SW 1271 (cell line): ENCODE results near the gene BRSK2.

Source experiments
- DNase-seq, 2 experiments: peaks; one replicate each; lab custom pipeline; 2025; lab: John Stamatoyannopoulos, UW

Gene BRSK2

DNA sequence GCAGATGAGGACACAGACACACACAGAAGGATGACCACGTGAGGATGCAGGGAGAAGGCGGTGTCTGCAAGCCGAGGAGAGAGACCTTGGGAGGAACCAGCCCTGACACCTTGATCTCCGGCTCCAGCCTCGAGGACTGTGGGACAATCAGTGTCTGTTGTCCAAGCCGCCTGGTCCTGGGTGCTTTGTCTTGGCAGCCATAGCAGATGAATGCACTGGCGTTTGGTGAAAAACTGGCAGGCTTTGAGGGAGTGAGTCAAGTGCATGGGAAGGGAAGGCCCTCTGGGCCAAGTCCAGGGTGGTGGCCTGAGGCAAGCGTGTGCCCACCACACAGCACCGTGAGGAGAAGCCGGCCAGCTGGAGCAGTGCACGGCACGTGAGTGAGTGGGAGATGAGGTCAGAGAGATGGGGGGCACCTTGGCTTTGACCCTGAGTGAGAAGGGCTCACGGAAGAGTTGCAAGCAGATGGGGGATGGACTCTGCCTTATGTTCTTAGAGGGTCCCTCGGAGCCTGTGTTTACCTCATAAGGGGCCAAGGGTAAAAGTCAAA lies 12.4 kb upstream of the BRSK2 start:
- DNase-seq: no peak

DNA sequence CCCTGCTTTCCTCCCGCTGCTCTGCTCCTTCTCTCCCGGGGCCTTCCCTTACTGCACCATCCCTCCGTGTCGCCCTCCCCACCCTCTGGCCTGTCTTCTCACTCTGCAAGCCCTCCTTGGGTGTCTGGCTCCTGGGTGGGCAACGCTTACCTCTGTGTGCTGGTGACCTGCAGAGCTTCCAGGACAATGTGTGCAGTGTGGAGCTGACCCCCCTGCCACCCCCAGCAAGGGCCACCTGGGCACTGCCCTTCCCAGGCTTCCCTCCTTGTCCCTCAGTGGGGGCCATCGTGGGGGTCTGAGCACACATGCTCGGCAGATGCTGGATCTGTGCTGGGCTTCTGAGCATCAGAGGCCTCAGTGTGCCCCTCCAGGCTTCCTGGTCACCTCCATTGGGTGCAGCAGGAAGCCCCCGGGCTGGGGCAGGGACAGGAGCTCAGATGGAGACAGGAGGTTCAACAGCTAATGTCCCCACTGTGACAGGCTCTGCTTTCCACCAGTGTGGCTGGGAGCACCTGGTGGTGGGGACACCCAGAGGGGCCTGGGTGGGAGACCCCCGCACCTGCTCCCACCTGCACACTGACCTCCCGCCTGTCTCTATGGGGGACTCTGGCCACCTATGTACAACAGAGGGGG lies 7.8 kb upstream of the BRSK2 start:
- no peak for DNase-seq

DNA sequence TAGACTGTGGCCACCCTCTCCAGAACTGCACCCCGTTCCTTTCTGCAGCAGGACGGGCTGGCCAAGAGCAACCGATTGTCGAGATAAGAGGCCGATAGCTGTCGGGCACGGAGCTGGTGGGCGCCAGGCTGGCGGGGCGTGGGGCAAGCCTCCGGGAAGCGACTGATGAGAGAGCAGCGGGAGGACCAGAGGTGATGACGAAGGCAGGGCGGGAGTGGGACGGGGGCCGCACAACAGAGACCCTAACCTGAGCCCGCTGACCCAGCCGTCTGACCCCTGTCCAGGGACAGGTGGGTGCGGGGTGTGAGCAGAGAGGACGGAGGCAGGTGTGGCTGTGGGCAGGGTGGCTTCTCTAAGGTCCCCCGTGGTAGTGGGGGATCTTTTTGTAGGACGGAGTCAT lies 7.3 kb upstream of the BRSK2 start:
- DNase-seq: no peak

DNA sequence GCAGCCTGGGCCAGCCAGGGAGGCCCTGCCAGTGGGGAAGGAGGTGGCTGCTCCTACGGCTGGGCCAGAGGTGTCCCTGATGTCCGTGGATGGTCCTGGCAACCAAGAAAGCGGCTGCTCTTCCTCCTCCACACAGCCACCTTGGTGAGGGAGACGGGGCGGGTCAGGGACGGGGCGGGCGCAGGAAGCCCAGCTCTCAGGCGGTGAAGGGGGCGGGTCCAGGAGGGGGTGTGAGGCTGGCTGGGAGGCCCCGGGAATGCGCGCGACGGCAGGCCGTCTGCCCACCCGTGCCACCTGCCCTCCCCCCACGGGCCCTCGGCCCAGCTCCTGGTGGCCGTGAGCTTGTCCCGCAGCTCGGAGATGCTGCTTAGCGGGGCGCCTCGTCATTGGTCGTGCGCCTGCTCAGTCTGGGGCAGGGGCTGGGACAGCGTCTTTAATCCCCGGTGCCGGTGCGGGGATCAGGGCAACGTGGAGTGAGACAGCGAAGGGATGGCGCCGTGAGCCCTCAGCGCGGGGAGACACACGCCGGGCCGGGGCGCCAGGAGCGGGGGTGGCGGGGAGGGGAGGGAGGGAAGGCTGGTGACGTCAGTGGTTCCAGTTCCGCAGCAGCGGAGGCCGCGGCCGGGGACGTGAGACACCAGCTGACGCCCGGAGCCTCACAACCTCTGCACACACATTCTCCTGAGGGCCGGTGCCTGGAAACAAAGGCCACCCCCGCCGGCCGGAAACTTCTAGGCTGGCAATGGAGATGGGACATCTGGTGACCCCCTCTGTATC lies 6.7 kb upstream of the BRSK2 start:
- peak; percentile 65 to 70 for DNase-seq

DNA sequence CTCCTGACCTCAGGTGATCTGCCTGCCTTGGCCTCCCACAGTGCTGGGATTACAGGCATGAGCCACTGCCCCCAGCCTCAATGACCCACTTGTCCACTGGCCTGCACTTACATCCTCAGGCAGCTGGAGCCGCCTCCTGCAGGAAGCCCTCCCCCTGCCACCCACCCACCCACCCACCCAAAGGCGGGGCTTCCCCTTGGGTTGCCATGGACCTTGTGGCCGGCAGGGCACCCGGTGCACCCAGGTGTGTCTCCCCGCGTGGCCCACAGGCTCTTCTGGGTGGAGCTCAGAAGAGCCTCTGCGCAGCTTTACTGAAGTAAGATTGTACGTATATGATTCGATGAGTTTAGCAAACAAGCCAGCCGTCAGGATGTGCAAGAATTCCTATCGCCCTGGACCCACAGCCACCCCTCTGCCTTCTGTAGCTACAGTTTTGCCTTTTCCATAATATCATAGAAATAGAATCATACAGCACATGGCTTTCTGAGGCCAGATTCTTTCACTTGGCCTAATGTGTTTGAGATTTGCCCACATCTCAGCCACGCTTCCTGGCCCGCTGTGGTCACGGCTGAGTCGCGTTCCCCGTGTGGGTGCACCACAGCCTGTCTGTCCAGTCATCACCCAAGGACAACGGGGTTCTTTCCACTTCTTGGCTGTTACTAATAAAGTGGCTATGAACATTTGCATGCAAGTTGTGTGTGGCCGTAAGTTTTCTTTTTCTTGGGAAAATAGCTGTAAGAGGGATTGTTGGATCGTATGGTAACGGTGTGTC lies 5.3 kb upstream of the BRSK2 start:
- DNase-seq: no peak

DNA sequence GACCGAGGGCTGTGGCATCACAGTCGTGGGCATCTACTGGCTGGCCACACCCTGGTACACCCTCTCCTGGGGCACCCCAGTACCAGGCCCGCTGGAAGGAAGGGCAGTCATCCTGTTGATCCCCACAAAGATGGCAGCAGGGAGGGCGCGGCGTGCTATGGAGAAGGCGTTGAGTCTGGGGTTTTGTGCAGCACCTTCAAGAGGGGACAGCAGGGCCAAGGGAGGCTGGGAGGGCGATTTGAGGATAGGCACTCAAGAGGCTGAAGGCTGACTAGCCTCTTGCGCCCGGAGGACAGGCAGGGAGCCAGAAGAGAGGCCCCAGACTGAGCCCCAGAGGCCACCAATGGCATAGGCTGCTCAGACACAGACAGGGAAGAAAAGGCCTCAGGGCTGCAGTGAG lies 2.2 kb upstream of the BRSK2 start:
- DNase-seq: no peak

DNA sequence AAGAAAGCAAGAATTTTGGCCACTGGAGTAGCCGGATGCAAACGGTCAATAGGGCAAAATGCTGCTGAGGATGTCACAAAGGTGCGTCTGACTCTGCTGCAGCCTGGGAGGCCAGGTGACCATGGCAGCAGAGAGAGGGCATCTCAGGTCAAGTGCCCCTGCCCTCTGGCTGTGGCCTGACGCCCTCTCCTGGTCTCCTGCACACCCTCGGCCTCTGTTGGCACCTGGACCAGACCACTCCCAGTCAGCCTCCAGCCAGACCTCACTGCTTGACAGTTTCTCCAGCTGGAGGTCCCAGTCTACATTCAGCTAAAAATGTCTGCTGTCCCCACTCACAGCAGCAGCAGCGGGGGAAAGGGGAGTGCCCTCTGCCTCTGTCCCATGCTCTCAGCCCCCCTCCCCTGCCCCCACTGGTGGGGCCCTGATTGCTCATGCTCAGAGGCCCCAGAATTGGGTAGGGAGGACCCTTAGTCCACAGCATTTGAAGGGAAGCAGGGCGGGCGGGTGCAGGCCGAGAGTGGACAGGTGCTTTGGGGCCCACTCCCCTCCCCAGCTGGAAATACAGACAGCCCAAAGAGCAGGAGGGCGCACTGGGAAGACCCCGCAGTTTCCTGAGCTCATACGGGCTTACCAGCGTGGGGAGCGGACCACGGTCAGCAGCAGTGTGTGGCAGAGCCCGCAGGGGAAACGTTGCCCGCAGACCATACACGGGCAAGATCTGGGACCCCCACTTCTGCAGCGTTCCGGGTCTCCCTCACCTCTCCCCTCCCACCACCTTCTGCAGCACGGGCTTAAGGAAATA lies 1.6 kb upstream of the BRSK2 start:
- no peak for DNase-seq

DNA sequence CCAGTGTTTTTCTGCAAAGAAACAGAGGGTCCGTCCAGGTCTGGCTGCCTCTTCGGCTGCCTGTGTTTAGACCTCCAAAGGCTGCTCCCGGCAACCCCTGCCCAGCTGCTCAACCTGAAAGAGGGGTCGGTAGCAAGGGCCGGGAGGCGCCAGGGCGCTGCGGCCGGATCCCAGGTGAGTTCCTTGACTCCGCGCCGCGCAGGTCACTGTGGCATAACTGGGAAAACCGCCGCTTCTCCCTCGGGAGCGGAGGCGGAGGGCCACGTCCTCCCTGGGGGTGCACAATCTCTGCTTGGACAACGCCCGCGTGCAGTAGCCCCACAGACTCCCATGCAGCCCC lies 1.0 kb upstream of the BRSK2 start:
- DNase-seq: no peak

DNA sequence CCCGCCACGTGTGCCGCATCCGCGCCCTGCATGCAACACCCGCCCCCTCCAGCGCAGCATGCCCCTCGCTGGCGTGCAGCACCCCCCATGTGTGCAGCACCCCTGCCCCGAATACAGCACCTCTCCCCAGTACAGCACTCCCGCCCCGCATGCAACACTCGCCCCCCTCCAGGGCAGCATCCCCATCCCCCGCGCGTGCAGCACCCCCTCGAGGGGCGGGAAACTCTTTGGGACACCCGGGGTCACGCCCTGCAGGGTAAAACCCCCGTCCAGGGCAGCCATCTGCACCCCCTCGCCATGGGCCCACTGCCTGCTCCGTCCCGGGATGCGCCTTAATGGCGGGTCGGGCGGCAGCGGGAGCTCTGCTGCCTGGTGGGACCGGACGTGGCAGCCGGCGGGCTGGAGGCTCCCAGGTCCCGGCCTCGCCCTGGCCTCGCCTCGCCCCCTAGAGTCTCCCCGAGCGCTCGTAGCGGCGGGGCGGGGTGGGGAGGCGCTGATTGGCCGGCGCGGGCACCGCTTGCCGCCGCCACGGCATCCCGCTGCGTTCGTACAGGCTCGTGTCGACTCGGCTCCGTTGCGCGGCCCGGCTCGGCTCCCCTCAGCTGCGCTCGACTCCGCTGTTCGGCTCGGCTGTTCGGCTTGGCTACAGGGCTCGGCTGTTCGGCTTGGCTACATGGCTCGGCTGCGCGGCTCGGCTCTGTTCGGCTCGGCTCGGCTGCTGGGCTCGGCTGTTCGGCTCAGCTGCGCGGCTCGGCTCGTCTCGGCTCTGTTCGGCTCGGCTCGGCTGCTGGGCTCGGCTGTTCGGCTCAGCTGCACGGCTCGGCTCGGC lies 417 bp upstream of the BRSK2 start:
- DNase-seq: peak; percentile 47 to 93

DNA sequence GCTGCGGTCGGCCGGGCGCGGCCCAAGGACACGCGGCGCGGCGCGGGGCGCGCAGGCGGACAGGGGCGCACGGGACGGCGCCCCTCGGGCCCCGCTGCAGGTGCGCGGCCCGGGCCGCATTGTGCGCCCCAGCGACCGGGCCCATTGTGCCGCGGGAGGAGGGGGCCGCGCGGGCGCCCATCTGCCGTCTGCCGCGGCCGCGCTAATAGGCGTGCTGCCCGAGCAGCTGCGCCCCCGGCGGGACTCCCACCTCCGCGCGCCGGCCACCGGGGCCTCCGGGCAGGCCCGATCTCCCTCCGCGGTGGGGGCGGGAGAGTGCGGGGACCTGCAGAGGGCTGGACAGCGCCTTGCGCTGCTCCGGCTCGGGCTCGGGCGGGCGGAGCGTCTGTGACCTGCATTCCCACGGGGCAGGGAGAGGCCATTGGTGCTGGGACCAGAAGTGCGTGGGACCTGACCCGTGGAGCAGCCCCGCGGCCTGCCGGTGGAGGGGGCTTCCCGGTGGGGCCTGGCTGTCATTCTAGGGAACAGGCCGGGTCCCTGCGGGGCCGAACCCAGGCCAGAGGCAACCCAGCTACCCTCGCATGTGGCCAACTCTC lies 933 bp downstream of the BRSK2 start:
- no peak for DNase-seq

DNA sequence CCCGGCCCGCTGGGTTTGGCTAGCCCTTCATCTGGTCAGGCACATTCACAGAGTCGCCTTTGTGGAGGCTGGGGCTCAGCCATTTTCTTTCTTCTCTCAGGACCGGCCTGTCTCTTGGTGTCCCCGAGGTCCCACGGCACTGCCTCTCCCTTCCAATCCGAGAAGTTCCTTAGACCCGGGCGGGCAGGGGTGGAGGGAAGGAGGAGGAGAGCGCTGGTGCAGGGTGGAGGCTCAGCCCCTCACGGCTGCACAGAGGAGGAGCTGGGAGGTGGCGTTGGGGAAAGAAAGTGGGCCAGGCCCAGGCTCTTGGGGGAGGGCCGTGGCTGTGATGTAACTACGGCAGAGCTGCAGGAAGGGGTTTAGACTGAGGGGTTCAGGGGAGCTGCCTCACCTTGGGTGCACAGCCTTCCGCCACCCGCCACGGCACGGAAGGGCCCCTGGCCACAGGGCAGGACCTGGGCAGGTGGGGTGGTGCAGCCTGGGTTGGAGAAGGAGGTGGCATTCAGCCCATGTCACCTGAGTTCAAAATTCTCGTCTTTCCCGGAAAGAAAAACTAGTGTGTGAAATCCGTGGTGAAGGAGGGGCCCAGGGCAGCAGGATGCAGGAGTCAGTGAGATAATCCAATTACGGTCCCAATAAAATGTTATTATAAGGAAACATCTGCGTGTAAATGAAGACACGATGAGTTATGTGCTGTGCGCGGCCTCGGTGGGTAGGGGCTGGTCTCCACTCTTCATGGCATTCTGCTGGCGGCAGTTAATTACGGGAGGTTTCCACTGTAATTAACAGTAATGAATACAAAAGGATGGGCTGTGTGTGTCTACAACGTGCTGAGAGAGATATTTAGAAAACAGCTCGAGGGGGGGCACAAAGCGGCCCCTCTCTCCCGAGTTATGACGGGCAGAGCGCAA lies 1.7 kb downstream of the BRSK2 start:
- no peak for DNase-seq

DNA sequence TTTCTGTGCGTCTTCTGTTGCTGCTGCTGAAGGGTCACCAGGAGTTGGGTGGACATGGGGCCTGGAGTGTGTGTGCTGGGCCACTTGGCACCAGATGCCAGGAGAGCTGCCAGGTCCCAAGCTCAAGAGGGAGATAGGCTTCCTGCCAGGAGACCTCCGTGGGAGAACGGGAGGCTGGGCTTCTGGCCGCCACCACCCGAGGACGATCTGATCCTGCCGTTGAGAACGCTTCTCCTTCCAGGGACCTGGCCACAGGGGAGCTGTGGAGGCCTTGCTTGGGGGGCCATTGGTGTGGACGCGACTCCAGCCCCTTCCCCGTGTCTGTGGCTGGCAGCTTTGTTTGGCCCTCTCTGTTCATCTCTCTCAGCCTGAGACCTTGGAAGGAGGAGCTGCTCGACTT lies 2.4 kb downstream of the BRSK2 start:
- DNase-seq: no peak

DNA sequence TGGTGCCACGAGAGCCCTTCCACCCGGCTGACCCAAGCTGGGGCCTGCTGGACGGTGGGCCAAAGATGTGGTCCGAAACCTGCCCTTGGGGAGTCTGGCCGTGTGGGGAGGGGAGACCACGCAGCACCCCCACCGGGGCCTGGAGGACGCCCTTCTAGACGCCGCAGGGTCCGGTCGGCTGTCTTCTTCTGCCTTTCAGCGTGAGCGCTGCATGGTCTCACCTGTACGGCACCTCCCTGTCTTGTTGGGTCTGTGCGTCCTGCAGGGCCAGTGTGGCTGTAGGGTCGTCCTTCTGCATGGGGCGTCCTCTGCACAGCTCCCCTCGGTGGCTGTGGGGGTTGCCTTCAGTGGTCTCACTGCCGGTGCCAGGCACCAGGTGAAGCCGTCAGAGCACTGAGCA lies 2.8 kb downstream of the BRSK2 start:
- no peak for DNase-seq

DNA sequence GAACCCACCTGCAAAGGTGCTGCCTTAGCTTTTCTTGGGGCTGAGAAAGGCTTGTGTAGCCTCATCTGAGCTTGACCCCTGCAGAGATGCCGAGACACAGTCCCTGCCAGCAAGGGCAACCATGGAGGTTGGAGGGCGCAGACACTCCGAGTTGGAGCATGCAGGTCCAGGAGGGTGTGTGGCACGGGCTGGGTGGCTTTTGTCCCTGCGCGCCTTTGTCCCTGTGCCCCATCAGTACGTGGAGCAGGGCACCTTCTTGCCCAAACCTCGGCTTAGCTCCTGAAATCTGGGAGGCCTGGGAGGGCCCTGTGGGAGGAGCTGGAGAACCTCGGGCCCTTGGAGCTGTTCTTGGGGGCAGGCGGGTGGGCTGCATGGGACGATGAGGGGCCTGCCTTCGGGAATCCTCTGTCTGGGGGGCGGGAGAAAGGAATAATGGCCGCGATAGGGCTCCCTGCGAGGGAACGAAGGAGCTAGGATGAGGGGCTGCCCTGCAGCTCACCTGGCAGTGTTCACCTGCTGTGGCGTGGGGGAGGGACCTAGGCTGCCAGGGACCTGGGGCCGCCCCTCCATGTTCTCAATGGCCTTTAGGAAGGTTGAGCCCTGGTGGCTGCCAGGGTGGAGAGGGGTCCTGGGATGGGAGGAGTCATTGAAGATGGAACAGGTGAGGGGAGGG lies 3.4 kb downstream of the BRSK2 start:
- DNase-seq: no peak

DNA sequence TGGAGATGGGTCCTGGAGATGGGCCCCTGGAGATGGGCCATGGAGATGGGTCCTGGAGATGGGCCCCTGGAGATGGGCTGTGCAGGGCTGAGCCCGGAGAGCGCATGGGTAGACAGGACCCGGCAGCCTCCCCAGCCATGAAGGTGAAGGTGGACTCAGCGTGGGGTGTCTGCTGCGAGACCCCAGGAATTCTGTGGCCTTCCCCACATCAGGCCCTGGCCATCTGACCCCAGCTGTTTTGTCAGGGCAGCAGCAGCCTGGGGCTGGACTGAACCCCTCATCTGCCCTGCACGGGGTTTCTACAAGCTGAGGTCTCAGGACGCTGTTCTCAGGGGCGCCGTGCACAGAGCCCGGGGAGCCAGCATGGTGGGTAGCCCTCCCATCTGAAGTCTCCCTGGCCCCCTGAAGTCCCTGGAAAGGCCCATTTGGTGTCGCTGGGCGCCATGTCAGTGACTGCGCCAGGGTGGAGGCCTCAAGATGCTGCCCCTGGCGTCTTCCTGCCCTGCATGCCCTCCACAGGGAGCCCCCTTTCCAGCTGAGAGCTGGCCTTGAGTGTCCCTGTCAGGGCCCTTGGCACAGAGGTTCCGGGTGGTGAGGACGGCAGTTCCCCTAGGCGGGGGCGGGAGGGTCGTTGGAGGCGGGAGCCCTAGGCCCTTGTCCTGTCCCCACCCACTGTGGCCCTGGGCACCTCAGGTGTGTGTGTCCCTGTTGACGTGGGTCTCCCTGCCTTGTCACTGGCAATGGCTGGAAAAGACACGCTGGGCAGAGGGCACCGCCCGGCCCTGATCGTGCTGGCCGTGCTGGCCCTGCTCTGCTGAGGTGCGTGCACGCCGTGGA lies 5.4 kb downstream of the BRSK2 start:
- DNase-seq: no peak

DNA sequence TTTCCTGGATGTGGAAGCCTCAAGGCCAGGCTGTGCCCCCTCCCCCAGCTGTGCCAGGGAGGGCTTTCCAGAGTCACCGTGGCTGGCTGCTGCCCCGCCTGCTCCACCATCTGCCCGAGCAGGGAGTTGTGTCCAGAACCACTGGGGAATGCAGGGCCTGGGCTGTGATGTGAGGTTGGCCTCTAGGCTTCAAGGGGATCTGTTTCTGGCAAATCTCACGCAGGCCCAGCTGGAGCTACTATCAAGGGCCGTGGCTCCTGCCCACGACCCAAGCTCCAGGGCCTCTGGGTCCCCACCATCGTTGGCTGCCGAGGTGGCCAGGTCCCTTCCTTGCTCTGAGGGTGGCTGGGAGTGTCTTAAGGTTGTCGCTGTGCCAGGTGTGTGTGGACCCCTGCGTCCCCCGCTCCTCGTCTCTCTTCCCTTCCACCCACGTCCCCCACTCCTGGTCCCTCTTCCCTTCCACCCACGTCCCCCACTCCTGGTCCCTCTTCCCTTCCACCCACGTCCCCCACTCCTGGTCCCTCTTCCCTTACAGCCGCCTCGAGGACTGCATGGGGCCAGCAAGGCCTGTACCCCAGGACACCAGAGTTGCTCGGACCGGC lies 6.1 kb downstream of the BRSK2 start:
- DNase-seq: no peak

DNA sequence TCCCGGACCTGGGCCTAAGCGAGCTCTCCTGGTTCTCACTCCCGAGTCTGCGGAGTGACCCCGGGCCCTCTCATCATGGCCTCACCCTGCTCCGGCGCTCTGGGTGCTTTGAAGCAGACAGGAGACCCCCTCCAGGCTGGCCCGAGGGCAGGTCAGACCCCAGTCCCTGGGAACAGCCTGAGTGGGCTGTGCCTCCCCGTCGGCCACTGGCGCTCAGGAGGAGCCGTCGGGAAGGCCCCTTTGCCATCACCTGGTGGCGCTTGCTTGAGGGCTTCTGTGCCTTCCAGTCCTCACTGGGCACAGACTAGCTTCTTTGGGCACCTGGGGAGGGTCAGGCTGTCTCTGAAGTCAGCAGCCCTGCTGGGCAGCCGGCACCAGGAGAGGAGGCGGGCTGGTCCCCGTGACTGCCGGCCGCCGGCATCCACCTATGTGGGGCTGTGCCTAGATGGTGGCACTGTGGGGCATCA lies 6.7 kb downstream of the BRSK2 start:
- no peak for DNase-seq
